Hematopoietic multipotent progenitor cell treated with erythropoietin and hydrocortisone succinate and interleukin-3 and kit ligand, for 6 days (in vitro differentiated cells): ENCODE data around the gene NINJ2.
"Not testable (repeated sequence)": the region's sequence is repeated elsewhere in the genome, so short reads cannot be mapped to it uniquely, and the experiment has no call there.

Experiments
- DNase-seq: peaks from one replicate; pipeline ENCODE4 v3.0.0-alpha.2; 2015

Gene NINJ2, protein sequence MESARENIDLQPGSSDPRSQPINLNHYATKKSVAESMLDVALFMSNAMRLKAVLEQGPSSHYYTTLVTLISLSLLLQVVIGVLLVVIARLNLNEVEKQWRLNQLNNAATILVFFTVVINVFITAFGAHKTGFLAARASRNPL

DNA sequence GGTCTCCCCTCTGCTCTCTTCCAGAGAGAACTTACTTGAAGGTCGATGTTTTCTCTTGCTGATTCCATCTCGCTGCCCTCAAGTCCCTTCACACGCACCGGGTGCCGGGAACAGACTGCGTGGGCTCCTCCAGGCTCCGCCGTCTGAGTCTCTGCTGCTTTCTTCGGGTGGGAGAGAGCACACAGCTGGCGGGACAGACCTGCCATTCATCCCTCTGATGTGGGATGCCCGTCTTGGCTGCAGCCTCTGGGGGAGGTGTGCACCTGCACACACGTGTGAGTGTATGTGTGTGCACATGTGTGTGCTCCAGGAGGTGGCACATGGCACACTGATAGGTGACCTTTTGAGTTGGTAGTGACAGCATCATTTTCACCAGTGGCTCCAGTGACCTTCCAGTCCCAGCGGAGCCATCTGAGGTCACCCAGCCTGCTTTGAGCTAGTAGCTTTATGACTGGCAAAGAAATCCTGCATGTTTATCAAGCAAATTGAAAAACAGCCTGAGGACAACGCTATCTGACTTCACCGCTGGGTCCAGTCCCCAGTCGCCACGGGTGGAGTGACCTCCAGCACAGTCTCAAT, at the start of gene NINJ2:
Gene NINJ2 (minus strand): TSS at position 153 of the 579 bp plus-strand sequence. CDS start 85 bp downstream, at position 68.
- DNase-seq: no peak

DNA sequence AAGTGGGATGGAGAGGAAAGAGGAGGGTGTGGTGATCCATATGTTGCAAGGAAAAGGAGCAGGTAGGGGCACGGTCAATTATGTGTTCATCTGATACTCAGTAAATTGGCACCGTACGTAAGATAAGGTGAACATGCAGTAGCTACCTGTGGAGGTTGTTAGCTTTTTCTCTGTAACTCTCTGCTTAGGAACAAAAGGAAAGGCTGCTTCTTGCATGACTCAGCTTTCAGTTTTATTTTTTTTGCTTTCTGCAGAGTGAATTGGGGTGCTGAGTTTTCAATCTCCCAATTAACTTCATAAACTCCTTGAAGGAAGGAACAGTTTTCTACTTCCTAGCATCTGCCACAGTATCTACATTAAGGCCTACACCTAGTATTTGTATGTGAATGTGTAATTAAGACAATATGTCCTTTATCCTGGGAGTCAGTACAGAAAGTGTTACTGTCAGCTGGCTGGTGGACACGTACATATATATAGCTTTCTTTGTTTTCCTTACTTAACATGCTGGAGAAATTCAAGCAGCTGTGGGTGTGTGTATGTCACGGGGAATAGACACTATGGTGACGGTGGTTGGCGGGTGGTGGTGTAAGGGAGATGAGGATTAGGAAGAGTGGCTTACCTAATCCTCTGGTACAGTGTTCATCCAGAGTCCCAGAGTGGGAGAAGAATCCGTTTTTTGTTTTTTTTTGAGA, 49.1 kb upstream of the NINJ2 start:
- DNase-seq: no peak

DNA sequence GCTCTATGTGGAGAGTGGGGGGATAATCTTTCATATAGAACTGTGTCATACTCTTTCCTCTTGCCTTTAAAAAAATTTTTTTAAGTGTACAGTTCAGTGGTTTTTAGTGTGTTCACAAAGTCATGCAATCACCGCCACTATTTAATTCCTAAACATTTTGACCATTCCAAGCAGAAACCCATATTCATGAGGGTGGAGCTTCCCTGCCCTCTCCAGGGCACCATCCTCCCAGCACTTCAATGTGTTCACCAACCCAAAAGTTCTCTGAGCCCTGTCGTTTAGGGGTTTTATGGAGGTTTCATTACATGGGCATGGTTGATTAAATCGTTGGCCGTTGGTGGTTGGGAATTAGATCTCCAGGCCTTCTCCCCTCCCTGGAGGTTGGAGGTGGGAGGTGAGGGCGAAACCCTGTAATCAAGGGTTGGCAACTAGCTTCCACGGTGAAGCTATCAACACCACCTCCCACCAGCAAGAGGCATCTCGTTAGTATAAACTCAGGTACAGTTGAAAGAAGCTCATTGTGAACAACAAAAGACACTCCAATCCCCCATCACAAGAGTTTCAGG, 46.3 kb upstream of the NINJ2 start:
- DNase-seq: no peak

DNA sequence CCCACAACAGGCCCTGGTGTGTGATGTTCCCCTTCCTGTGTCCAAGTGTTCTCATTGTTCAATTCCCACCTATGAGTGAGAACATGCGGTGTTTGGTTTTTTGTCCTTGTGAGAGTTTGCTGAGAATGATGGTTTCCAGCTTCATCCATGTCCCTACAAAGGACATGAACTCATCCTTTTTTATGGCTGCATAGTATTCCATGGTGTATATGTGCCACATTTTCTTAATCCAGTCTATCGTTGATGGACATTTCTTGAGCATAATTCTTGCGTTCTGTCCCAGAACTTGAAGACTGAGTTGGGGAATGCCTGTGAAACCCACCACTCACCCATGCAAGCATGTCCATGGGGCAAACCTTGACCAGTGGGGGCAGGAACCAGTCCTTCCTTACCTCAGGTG, 44.8 kb upstream of the NINJ2 start:
- DNase-seq: not testable (repeated sequence)

DNA sequence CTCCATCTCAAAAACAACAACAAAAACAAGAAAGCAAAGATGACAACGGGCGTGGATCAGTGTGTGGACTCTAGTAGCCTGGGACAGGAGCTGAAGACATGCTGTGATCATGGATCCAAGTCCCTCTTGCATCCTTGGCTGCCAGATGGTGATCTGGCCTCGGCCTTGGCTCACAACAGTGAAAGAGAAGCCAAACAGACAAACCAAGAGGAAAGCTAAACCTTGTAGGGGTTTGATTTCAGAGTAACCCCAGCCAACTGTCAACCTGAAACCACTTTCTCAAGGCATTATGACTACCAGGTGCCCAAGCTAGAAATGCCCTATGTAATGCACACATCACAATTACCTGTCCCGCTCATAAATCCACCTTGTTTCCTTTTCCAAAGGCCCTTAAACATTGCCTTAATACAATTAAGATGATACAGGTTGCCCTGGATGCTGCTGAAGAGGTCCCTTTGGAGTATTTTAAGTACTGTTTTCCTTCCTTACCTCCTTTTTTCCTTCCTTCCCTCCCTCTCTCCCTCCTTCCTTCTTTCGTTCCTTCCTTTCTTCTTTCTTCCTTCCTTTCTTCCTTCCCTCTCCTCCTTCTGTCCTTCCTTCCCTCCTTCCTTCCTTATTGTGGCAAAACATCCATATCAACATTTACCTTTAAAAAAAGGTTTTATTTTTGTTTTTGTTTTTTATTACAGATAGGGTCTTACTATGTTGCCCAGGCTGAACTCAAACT, 41.4 kb upstream of the NINJ2 start:
- no peak for DNase-seq

DNA sequence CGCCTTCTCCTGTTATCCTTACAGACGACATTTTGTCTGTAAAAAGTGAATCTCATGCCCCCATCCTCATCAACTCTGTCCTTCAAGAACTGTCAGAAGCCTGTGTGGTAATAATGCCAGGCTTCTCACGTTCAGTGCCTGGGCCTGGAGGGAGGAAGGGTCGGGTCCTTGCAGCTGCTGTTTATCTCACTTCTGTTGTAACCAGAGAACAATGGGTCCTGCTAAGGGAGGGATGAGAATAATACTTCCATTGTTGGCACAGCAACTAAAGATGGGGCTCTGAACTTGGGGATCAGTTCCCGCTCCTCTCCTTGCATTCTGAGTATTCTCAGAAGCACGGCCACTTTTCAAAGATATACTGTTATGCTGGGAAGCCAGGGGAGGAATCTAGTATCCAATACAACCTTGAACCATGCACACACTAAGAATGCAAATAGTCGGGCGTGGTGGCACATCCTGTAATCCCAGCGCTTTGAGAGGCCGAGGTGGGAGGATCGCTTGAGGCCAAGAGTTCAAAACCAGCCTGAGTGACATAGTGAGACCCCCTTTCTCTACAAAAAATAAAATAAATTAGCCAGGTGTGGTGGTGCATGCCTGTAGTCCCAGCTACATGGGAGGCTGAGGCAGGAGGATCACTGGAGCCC, 38.8 kb upstream of the NINJ2 start:
- DNase-seq: no peak

DNA sequence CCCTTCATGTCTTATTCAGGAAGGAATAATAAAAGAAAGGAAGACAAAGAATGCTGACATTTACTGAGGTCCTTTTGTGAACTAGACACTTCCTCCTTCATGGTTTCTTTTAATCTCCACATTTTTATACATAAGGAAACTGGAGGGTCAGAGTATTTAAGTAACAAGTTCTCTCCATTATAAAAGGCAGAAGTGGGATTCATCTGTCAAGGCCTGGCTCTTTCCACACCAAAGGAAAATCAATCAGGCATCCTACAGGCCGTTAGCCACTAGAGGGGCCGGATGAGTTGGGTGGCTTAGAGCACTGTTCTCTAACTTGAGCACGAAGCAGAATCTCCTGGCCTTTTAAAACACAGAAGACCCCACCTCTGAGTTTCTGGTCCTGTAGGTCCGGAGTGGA, 36.8 kb upstream of the NINJ2 start:
- DNase-seq: no peak

DNA sequence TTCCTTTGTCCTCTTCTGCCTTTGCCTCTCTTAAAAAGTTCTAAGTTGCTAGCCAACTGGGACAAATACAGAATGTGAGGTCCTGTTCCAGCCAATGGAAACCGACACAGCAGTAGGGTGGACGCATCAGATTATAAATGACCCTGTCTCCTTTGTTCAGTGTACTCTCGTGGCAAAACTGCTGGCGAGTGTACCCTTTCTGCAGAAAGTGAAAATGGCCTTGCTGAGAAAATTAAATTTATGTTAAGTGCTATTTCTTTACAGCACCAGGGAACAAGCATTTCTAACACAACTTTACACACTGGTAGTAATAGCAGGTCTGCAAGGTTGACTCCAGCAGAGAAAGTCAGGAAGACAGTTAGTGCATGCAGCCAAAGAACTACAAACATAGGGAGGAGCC, 35.0 kb upstream of the NINJ2 start:
- DNase-seq: not testable (repeated sequence)

DNA sequence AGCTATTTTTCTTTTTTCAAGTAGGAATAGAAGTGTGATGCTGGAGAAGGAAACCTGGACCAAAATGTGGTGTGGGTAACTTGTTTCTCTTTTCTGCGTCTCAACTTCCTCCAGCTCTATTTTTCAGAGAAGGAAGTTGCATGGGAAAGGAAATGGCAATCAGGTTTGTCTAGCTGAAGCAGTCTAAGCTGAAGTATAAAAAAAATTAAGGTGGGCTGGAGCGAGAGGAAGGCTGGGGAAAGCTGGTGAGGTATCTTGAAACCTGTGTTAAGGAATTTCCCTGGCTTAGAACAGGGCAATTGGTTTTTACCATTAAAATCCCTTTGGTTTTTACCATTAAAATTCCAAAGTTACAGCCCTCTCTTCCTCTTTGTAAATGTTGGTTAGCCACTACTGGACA, 34.2 kb upstream of the NINJ2 start:
- DNase-seq: no peak

DNA sequence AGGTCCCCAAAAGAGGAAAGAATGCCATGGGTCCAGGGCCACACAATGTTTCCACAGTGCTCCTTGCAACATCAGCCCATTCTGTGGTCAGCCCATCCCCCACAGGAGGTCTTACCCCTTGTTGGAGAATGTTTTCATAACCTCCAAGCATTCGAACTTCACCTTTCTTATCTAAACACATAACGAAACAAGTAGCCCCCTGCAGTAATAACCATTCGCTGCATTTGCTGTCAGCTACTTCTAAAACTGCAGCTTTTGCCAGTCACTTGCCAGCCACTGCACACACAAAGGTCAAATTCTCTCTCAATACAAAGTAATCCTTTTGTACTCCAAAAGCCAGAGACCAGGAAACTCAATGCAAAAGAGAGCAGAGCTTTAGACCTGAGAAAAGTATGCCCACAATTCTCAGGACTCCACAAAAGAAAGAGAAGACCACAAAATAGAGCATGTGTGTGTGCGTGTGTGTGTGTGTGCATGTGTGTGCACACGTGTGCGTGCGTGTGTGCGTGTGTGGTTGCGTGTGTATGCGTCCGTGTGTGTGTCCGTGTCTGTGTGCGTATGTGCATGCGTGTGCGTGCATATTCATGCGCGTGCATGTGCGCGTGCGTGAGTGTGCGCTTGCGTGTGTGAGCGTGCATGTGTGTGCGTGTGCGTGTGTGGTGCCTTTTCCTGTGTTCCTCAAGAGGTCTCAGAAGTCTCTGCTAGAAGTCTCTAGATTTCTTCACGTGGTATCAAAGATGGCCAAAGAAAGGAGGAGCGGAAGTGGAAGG, 31.7 kb upstream of the NINJ2 start:
- DNase-seq: peak; percentile 24

DNA sequence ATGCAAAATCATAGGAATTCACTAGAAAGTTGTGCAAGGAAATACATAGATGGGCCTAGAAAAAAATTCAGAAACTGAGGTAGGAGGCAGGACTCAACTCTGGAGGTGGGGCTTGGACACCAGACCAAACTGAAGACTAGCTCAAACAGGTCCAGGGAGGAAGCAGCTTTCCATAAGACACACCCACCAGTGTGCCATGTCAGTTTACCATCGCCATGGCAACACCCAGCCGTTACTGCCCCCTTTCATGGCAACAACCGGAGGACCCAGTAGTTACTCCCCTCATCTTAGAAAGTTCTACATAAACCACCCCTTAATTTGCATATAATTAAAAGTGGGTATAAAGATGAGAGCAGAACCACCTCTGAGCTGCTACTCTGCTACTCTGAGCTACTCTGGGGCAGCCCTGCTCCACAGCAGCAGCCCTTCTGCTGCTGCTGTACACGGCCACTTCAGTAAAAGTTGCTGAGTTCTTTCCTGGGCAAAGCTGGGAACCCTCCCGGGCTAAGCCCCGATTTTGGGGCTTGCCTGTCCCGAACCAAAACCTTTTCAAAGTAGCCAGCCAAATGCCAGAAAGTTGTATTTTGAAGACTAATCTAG, 30.8 kb upstream of the NINJ2 start:
- no peak for DNase-seq

DNA sequence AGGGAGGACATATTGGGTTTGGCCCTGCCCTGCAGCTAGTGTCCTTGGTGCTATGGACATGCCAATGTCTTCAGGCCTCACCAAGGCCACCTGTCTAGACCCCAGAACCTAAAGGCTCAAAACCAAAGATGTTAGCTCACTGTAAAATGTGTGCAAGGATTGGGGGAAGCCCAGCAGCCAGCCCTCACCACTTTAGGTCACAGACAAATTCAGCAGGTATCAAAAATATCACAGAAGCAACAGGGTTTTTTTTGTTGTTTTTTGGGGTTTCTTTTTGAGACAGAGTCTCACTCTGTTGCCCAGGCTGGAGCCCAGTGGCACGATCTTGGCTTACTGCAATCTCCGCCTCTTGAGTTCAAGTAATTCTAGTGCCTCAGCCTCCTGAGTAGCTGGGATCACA, 29.0 kb upstream of the NINJ2 start:
- DNase-seq: no peak

DNA sequence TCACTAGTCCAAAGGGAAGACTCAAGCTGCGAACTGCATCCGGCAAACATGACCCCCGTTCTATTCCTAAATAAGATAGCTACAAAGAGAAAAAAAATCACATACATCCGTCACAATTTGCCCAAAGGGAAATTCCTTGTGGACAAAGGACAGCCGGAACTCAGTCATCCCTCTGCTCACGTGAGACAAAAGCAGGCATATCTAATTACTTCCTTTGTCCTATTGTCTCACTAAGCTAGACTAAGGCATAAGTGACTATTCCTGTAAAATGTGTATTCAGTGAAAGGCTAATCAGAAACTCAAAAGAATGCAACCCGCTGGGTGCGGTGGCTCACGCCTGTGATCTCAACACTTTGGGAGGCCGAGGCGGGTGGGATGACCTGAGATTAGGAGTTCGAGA, 27.2 kb upstream of the NINJ2 start:
- no peak for DNase-seq

DNA sequence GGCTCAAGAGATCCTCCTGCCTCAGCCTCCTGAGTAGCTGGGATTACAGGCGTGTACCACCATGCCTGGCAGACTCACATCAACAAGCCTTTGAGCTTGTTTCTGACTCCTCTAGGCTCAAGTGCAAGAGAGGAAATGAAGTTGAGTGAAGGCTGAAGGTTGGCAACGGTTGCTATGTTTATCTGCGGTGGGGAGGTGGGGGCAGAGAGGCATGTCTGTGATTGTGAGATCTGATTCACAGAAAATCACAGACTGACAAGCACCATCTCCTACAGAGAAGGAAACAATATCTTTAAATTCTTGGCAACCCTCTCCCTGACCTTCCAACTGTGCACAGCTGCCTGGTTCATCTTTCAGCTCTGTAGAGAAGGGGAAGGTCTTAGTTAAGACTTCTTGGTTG, 22.1 kb upstream of the NINJ2 start:
- DNase-seq: peak; percentile 62

DNA sequence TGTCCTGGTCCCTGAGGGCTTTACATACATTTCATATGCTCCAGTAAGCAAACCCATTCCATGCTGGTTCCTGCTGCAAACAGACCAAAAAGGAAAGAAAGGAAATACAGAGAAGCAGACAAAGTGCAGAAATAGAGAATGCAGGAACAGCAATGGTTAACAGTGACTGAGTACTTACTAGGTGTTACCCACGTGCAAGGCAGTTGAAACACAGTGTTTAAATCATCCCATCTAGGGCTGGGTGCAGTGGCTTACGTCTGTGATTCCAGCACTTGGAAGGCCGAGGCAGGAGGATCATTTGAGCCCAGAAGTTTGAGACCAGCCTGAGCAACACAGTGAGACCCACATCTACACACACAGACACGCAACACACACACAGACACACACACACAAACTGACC, 21.2 kb upstream of the NINJ2 start:
- no peak for DNase-seq

DNA sequence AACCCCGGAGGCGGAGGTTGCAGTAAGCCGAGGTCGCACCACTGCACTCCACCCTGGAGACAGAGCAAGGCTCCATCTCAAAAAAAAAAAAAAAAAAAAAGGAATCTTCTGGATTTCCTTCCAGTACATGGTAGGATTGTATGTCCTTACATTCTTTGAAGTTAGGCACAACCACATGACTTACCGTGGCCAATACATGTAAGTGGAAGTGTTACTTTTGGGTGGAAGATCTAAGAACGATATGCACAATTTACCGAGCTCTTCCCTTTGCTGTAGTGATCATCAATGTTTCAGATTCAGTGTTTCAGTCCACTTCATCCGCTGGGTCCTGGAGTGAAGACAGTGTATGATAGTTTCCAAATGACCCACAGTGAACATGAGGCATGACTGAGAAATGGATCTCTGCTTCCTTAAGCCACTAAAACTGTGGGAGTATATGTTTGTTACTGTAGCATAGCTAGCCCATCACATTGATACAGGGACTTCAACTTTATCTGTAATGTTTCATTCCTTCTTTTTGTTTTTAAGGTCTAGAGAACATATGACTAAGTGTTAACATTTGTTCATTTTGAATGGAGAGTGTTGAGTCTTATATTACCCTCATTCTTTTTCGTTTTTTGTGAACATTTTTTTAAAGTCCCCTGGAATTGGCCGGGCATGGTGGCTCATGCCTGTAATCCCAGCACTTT, 18.5 kb upstream of the NINJ2 start:
- DNase-seq: no peak

DNA sequence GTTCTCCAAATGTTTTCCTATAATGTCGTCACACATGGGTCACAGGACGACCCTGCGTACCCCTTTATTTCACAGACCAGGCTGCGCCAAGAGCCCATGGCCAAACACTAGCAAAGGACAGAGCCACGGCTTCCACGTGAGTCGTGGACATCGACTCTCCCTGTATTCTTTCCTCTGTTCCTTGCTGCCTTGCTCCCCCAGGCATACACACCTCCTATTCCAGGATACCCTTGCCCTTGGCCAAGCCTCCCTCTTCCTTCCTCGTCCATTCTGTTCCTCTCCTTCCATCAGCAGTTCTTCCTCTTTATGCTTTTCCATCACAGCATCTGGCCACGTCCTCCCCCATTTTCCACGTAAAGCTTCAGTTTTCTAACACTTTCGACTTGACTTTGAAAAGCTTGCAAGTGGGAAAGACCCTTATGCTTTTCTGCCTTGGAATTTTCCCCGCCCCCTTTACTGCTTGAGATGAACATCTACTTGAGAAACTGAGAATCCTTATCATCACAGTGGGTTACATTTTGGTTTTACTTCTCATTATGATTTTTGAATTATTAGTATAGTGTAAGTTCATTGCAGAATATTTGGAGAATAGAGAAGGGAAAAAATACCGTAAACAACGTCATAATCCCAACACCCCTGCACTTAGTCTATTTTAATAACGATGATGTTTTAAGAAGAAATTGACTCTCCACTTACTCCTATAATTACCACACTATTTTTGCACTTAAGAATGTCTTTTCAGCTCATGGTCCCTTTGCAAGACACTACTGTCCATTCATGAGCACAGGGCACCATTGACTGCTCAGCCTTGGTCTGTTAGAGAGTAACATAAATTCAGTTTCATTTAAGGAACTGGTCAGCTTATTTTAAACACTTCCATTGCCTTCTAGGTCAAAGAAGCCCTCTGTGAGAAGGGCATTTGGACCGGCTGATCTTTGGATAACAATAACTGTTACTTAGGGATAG, 15.8 kb upstream of the NINJ2 start:
- no peak for DNase-seq

DNA sequence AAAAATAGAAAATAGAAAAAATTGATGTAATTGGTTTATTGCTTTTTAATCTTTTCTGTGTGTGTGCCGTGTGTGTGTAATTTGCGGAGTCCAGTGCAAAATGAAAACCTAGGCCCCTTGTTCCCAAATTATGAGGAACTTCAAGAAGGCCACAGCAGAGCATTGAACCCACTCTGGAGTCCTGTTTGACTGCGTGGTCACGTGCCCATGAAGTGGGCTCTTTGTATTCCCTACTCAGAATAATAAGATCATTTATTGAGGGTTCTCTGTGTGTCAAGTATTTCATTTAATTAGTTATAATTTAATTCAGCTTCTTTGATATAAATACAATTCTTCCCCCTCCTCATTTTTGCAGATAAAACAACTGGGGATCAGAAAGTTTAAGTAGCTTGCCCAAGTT, 12.3 kb upstream of the NINJ2 start:
- DNase-seq: no peak

DNA sequence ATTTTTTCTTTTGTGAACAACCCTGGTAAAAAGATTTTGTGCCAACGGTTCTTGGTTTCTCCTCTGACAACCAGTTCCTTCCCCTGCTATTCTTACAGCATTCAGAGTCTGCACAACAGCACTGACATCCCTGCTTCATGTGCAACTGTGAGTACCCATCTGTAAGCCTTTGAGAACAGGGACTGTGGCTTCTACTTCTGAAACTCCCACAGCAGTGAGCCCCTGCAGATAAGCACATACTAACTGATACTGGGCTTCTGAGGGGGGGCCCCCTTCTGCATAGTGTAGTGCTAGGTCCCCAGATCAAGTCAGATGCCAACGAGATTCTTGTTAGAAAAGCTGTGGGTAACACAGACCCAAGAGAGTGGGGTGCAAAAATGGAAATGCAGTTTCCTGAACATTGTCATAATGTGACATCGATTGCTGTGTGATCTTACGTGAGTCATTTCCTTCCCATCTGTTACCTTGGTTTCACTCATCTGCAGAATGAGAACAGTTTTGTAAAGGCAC, 11.1 kb upstream of the NINJ2 start:
- peak; percentile 65 for DNase-seq

DNA sequence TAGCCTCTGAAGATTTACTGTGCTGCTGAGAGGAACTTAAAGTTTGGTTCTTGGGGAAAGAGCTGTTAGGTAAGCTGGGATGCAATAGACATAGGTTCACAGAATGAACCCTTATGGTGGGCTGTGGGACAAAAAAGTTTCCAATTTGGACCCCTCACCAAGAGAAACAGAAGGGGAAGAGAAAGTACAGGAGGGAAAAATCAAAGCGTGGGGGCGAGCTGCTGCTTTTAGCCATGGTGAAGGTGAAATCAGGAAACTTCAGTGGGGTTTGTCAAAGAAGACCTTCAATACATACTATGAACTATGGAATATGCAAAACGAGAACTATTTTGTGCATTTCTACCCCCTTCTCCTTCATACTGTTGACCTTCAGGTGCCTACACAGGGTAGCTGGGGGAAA, 10.6 kb upstream of the NINJ2 start:
- DNase-seq: no peak
